ENCODE measurements around the gene KSR1. TPM values are rescaled to one million over a fixed set of nuclear protein-coding genes. Genes with fewer than 3 reads are reported as not detected.

Gene KSR1
- total and polyA plus RNA-seq, 8 donors: 2.7 to 32.1 (median 13.6) TPM

GRCh38 chr17:27570578-27570914 is 114.3 kb downstream of the KSR1 start:
- TF ChIP-seq POLR2A (IDR thresholded peaks at IDR 0.05) (no peak), EP300 (IDR thresholded peaks at IDR 0.05) (no peak), POLR2AphosphoS5 (IDR thresholded peaks at IDR 0.05) (no peak), CTCF (IDR thresholded peaks at IDR 0.05) (no peak)
- no peak overlapping the region for H3K27ac ChIP-seq
- intact Hi-C loops (cut with DNase I; ENCODE audit: low total_unique reads): no loop called here
- 75 to 89% (median 85%) methylated on average over 7 of the region's 7 CpGs for WGBS, 5 donors
- H3K4me3 ChIP-seq: no peak overlapping the region
- peaks cover 0 to 23% (median 5%) of the 10 kb centered on the region in 4 donors for H3K4me1 ChIP-seq
- H3K36me3 ChIP-seq: no peaks in the 10 kb centered on the region
- H3K9me3 ChIP-seq: no peaks in the 10 kb centered on the region
- DNase-seq: no peak
- H3K27me3 ChIP-seq: no peaks in the 10 kb centered on the region

GRCh38 chr17:27571563-27572352 is 115.5 kb downstream of the KSR1 start:
- peaks cover 2 to 27% (median 7%) of the 10 kb centered on the region in 4 donors for H3K4me1 ChIP-seq
- intact Hi-C loops (cut with DNase I; ENCODE audit: low total_unique reads): no loop called here
- TF ChIP-seq EP300 (IDR thresholded peaks at IDR 0.05): no peak
- no peak for TF ChIP-seq POLR2AphosphoS5 (IDR thresholded peaks at IDR 0.05)
- TF ChIP-seq CTCF (IDR thresholded peaks at IDR 0.05): no peak
- TF ChIP-seq POLR2A (IDR thresholded peaks at IDR 0.05): no peak

GRCh38 chr17:27572665-27573064 is 116.4 kb downstream of the KSR1 start:
- intact Hi-C loops (cut with DNase I; ENCODE audit: low total_unique reads): no loop called here
- no peaks in the 10 kb centered on the region for H3K27me3 ChIP-seq
- no peak overlapping the region for H3K27ac ChIP-seq
- DNase-seq: no peak
- H3K9me3 ChIP-seq: no peaks in the 10 kb centered on the region
- no peak overlapping the region for H3K4me3 ChIP-seq
- H3K4me1 ChIP-seq: peaks cover 6 to 31% (median 15%) of the 10 kb centered on the region in 4 donors
- WGBS, 5 donors: 73 to 90% (median 84%) methylated on average over 7 of the region's 7 CpGs
- TF ChIP-seq CTCF (IDR thresholded peaks at IDR 0.05) (no peak), POLR2AphosphoS5 (IDR thresholded peaks at IDR 0.05) (no peak)
- H3K36me3 ChIP-seq: peaks cover 0 to 4% (median 0%) of the 10 kb centered on the region in 4 donors

More at GRCh38 chr17:27571563-27572352, 115.5 kb downstream of the KSR1 start:
- no peaks in the 10 kb centered on the region for H3K36me3 ChIP-seq
- no peak overlapping the region for H3K27ac ChIP-seq
- no peaks in the 10 kb centered on the region for H3K27me3 ChIP-seq
- H3K9me3 ChIP-seq: no peaks in the 10 kb centered on the region
- DNase-seq: no peak
- no peak overlapping the region for H3K4me3 ChIP-seq
- WGBS, 5 donors: 93 to 98% (median 94%) methylated on average over 11 to 12 of the region's 12 CpGs

- no peak for DNase-seq
- peaks cover 9 to 34% (median 22%) of the 10 kb centered on the region in 4 donors for H3K4me1 ChIP-seq
- H3K27me3 ChIP-seq: no peaks in the 10 kb centered on the region
- WGBS, 5 donors: 94 to 97% (median 95%) methylated on average over 5 of the region's 5 CpGs
- intact Hi-C loops (cut with DNase I; ENCODE audit: low total_unique reads): no loop called here
- H3K4me3 ChIP-seq: no peak overlapping the region
- H3K36me3 ChIP-seq: peaks cover 0 to 4% (median 0%) of the 10 kb centered on the region in 4 donors
- no peak for TF ChIP-seq POLR2A (IDR thresholded peaks at IDR 0.05)
- TF ChIP-seq POLR2AphosphoS5 (IDR thresholded peaks at IDR 0.05): no peak
- no peak for TF ChIP-seq CTCF (IDR thresholded peaks at IDR 0.05)
- TF ChIP-seq EP300 (IDR thresholded peaks at IDR 0.05): no peak
- H3K9me3 ChIP-seq: no peaks in the 10 kb centered on the region
- H3K27ac ChIP-seq: no peak overlapping the region
Measured at GRCh38 chr17:27573548-27573947, 117.3 kb downstream of the KSR1 start.
